RWPE2 (cell line): Measurements from ENCODE around the gene UQCRC1.

Experiments
- ATAC-seq: fragments of 200-7000 bp; cut with Tn5 transposase; 3 replicates; pipeline ENCODE4 v1.9.1; 2021; ENCODE audit warnings: low read depth
- DNase-seq: peaks from one replicate; pipeline ENCODE4 v3.0.0-alpha.2; 2020; ENCODE audit warnings: low spot score
- H3K27ac ChIP-seq: fragments of 450-650 bp; 2 replicates; pipeline ENCODE4 v1.5.1; 2017; ENCODE audit warnings: mild to moderate bottlenecking; ENCODE audit not compliant: poor library complexity, severe bottlenecking
- H3K27me3 ChIP-seq: fragments of 250-450 bp; sonication (Bioruptor Pico); 2 replicates; pipeline ENCODE4 v1.5.1; 2021; ENCODE audit warnings: mild to moderate bottlenecking, moderate library complexity; ENCODE audit not compliant: insufficient read depth, poor library complexity, severe bottlenecking
- H3K36me3 ChIP-seq: fragments of 250-450 bp; sonication (Bioruptor Pico); 2 replicates; pipeline ENCODE4 v1.5.1; 2020; ENCODE audit warnings: low read depth, mild to moderate bottlenecking, moderate library complexity
- H3K4me1 ChIP-seq: fragments of 250-450 bp; sonication (Bioruptor Pico); 2 replicates; pipeline ENCODE4 v1.5.1; 2021; ENCODE audit warnings: mild to moderate bottlenecking, moderate library complexity; ENCODE audit not compliant: insufficient read depth, poor library complexity, severe bottlenecking
- H3K4me3 ChIP-seq: fragments of 250-450 bp; sonication (Bioruptor Pico); 2 replicates; pipeline ENCODE4 v1.5.1; 2021; ENCODE audit warnings: mild to moderate bottlenecking, moderate library complexity; ENCODE audit not compliant: severe bottlenecking
- H3K9me3 ChIP-seq: fragments of 250-450 bp; sonication (Bioruptor Pico); 2 replicates; pipeline ENCODE4 v1.5.1; 2021; ENCODE audit warnings: mild to moderate bottlenecking, moderate library complexity; ENCODE audit not compliant: severe bottlenecking
- TF ChIP-seq, protein P1 (sequence below): fragments of 450-650 bp; IDR thresholded peaks from one replicate; pipeline ENCODE4 v1.5.1; 2017; ENCODE audit warnings: mild to moderate bottlenecking, moderate library complexity; ENCODE audit not compliant: poor library complexity, severe bottlenecking

The UQCRC1 gene

DNA sequence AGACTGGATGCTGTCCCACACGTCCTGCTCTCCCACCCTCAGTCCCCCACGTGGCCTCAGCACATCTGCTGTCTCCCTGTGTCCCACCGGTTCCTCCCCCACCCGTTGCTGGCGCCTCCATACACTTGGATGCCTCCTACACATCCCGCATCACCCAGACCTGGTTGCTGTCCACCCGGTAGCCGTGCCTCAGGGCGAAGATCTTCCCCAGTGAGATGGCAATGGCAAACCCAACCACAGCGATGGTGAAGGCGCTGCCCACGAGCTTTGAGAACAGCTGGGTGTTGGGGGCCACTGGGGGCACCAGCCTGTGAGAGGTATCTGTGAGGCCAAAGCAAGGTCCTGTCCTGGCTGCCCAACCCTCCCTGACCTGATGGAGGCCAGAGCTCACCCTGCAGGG lies 21.4 kb upstream of the UQCRC1 start:
- Histone ChIP-seq H3K4me3 (no peak overlapping the region), H3K27ac (no peak overlapping the region), H3K27me3 (no peaks in the 10 kb centered on the region), H3K36me3 (peaks cover 75% of the 10 kb centered on the region), H3K9me3 (no peaks in the 10 kb centered on the region), H3K4me1 (peaks cover 4% of the 10 kb centered on the region)
- DNase-seq, result peak; percentile 54
- no peak for ATAC-seq
- TF ChIP-seq, protein P1, sequence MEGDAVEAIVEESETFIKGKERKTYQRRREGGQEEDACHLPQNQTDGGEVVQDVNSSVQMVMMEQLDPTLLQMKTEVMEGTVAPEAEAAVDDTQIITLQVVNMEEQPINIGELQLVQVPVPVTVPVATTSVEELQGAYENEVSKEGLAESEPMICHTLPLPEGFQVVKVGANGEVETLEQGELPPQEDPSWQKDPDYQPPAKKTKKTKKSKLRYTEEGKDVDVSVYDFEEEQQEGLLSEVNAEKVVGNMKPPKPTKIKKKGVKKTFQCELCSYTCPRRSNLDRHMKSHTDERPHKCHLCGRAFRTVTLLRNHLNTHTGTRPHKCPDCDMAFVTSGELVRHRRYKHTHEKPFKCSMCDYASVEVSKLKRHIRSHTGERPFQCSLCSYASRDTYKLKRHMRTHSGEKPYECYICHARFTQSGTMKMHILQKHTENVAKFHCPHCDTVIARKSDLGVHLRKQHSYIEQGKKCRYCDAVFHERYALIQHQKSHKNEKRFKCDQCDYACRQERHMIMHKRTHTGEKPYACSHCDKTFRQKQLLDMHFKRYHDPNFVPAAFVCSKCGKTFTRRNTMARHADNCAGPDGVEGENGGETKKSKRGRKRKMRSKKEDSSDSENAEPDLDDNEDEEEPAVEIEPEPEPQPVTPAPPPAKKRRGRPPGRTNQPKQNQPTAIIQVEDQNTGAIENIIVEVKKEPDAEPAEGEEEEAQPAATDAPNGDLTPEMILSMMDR, result no peak

DNA sequence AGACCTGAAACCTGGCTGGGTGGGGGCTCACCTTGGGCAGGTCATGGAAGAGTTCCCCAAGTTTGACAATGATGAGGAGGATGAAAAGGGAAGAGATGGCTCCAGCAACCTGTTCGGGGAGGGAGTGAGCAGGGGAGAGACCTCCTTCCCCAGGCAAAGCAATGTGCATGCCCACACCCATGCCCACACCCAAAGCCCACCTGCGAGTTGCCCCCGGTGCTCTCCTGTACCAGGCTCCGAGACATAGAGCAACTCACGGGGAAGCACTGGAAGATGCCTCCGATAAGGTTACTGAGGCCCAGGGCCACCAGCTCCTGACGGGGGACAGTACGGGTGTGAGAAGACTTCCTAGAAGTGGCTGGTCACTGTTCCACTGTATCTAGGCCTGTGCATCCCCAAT lies 21.0 kb upstream of the UQCRC1 start:
- TF ChIP-seq, protein P1, result no peak
- no peak for ATAC-seq
- H3K36me3 ChIP-seq, result peaks cover 80% of the 10 kb centered on the region
- H3K4me3 ChIP-seq, result no peak overlapping the region
- no peak overlapping the region for H3K27ac ChIP-seq
- peak; percentile 58 for DNase-seq
- peaks cover 4% of the 10 kb centered on the region for H3K4me1 ChIP-seq
- no peaks in the 10 kb centered on the region for H3K9me3 ChIP-seq
- no peaks in the 10 kb centered on the region for H3K27me3 ChIP-seq

DNA sequence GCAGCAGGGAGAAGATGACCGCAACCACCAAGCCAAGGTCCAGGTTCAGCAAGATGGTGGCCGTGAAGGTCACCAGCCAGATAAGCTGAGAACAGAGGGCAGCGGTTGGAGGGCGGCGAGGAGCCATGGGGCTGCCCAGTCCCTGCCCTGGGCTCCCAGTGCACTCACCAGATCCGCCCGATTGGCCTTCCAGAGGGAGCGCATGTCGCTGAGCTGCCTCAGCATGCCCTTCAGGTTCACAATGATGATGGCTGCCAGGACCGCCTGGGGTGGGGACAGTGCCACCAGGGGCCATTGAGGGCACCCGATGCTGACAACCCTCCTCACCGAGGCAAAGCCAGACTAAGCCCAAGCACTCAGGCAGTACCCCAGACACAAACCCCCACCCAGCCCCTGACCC lies 20.4 kb upstream of the UQCRC1 start:
- TF ChIP-seq, protein P1, result no peak
- no peaks in the 10 kb centered on the region for H3K9me3 ChIP-seq
- H3K36me3 ChIP-seq, result peaks cover 85% of the 10 kb centered on the region
- peak; percentile 56 for DNase-seq
- H3K4me1 ChIP-seq, result peaks cover 4% of the 10 kb centered on the region
- no peaks in the 10 kb centered on the region for H3K27me3 ChIP-seq
- H3K4me3 ChIP-seq, result no peak overlapping the region
- H3K27ac ChIP-seq, result no peak overlapping the region
- no peak for ATAC-seq

DNA sequence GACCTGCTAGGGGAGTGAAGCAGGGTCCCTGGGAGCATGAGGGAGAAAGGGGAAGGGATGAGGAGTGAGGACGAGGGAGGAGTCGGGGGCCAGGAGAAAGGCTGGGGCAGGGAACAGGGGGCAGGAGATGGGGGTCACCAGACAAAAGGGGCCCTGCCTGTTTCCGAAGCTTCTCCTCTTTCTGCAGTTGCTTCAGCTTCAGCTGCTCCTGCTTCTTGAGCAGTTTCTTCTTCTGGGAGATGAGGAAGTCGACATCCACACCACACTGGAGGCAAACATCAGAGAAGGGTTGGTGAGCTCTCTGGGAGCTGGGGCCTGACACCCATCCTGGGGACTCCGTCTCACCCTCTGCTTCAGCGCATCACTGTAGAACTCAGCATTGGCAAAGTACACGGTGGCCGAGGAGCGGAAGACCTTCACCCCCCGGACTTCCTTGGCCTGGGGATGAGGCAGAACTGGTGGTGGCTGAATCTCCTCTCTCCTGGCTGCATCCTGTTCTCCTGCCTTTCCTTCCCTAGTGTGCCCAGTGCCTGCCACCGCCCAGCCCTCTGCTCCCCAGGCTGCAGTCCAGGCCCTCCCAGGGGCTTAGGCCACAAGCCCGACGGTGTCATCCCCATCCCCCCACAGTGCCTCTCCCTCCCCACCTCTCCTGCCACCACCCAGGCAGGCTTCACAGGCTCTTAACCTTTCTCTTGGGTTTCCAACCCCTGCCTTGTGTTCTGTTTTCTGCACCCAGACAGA lies 19.0 kb upstream of the UQCRC1 start:
- TF ChIP-seq, protein P1, result no peak
- Histone ChIP-seq H3K27me3 (no peaks in the 10 kb centered on the region), H3K27ac (no peak overlapping the region), H3K36me3 (peaks cover 78% of the 10 kb centered on the region), H3K4me1 (no peaks in the 10 kb centered on the region), H3K9me3 (no peaks in the 10 kb centered on the region), H3K4me3 (no peak overlapping the region)
- no peak for DNase-seq
- no peak for ATAC-seq

DNA sequence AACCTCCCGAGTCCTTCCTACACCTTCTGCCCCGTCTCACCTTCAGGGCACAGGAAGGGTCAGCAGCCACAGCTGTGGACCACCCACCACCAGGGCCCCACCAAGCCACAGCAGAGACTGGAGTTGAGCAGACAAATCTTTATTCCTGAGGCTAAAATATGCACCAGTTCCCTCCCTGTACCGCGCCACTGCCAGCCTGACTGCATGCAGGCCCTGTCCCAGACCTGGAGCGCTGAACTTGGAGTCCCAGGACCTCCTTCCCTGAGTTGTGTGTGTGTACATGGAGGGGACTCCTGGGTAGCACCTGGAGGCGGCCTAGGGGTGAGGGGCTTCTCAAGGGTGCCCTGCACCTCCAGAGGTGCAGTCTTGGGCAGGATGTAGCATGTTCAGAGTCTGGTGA lies 16.2 kb upstream of the UQCRC1 start:
- Histone ChIP-seq H3K4me3 (no peak overlapping the region), H3K27me3 (no peaks in the 10 kb centered on the region), H3K4me1 (no peaks in the 10 kb centered on the region), H3K9me3 (no peaks in the 10 kb centered on the region), H3K27ac (no peak overlapping the region), H3K36me3 (peaks cover 49% of the 10 kb centered on the region)
- DNase-seq, result no peak
- no peak for ATAC-seq
- TF ChIP-seq, protein P1, result no peak
